ENCODE data around the gene CACNA2D3.

GRCh38 chr3:54837964-54838363 lies 715.6 kb downstream of the CACNA2D3 start:
- TF ChIP-seq, protein P1, sequence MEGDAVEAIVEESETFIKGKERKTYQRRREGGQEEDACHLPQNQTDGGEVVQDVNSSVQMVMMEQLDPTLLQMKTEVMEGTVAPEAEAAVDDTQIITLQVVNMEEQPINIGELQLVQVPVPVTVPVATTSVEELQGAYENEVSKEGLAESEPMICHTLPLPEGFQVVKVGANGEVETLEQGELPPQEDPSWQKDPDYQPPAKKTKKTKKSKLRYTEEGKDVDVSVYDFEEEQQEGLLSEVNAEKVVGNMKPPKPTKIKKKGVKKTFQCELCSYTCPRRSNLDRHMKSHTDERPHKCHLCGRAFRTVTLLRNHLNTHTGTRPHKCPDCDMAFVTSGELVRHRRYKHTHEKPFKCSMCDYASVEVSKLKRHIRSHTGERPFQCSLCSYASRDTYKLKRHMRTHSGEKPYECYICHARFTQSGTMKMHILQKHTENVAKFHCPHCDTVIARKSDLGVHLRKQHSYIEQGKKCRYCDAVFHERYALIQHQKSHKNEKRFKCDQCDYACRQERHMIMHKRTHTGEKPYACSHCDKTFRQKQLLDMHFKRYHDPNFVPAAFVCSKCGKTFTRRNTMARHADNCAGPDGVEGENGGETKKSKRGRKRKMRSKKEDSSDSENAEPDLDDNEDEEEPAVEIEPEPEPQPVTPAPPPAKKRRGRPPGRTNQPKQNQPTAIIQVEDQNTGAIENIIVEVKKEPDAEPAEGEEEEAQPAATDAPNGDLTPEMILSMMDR (IDR thresholded peaks at IDR 0.05), result no peak
- TF ChIP-seq EP300 (IDR thresholded peaks at IDR 0.05), result no peak
- TF ChIP-seq POLR2AphosphoS5 (IDR thresholded peaks at IDR 0.05), result no peak

Measured in upper lobe of left lung (tissue), 4 donors.